ENCODE data around the gene LRRC39. TPM values are rescaled to one million over a fixed set of nuclear protein-coding genes. Genes with fewer than 3 reads are reported as not detected.

Gene LRRC39
- polyA plus RNA-seq, 3 donors: 0.39 to 1.6 TPM; not detected in 1

- H3K4me3 Mint-ChIP-seq: no peak overlapping the region
- no peak overlapping the region for H3K4me2 ChIP-seq (replicated peaks; ENCODE audit: extremely low read depth, low read length, poor library complexity, severe bottlenecking)
- no peaks in the 10 kb centered on the region for H3K4me1 Mint-ChIP-seq
- no peak overlapping the region for H2AFZ ChIP-seq (ENCODE audit: insufficient read depth, low read depth, low read length, poor library complexity, severe bottlenecking)
- no peaks in the 10 kb centered on the region for H3K9me3 Mint-ChIP-seq
- H3K9me3 ChIP-seq (replicated peaks in 1 of 2; ENCODE audit: control insufficient read depth in 1 of 2, insufficient read depth in 1 of 2, low read length in 2 of 2): no peaks in the 10 kb centered on the region
- no peak overlapping the region for H3K27ac ChIP-seq (ENCODE audit: low read depth in 1 of 2, low read length in 2 of 2)
- TF ChIP-seq, protein P1, sequence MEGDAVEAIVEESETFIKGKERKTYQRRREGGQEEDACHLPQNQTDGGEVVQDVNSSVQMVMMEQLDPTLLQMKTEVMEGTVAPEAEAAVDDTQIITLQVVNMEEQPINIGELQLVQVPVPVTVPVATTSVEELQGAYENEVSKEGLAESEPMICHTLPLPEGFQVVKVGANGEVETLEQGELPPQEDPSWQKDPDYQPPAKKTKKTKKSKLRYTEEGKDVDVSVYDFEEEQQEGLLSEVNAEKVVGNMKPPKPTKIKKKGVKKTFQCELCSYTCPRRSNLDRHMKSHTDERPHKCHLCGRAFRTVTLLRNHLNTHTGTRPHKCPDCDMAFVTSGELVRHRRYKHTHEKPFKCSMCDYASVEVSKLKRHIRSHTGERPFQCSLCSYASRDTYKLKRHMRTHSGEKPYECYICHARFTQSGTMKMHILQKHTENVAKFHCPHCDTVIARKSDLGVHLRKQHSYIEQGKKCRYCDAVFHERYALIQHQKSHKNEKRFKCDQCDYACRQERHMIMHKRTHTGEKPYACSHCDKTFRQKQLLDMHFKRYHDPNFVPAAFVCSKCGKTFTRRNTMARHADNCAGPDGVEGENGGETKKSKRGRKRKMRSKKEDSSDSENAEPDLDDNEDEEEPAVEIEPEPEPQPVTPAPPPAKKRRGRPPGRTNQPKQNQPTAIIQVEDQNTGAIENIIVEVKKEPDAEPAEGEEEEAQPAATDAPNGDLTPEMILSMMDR (IDR thresholded peaks at IDR 0.05): no peak
- H3K36me3 Mint-ChIP-seq: peaks cover 24 to 38% of the 10 kb centered on the region in 2 donors
- peak overlapping the region in 3 of 7 donors; percentile 3 to 53 (median 47) for H3K27ac Mint-ChIP-seq
- WGBS (ENCODE audit: insufficient coverage): no CpG with 5 or more reads among the region's 4 CpGs
- H3K79me2 ChIP-seq (ENCODE audit: insufficient read depth, low read length): no peaks in the 10 kb centered on the region
- H3K36me3 ChIP-seq (replicated peaks in 1 of 2; ENCODE audit: control insufficient read depth in 1 of 2, insufficient read depth in 2 of 2, low read length in 2 of 2): peaks cover 11 to 21% of the 10 kb centered on the region in 2 donors
- no peak overlapping the region for H3K9ac ChIP-seq (ENCODE audit: insufficient read depth, low read length, poor library complexity, severe bottlenecking)
- H3K4me1 ChIP-seq (ENCODE audit: control insufficient read depth in 1 of 2, insufficient read depth in 2 of 2, low read length in 2 of 2): no peaks in the 10 kb centered on the region
- H3K4me3 ChIP-seq (replicated peaks in 1 of 3; ENCODE audit: low read depth in 2 of 3, low read length in 3 of 3): no peak overlapping the region
- H3K27me3 ChIP-seq (ENCODE audit: control insufficient read depth in 2 of 2, insufficient read depth in 2 of 2, low read length in 2 of 2): no peaks in the 10 kb centered on the region
- no peaks in the 10 kb centered on the region for H3K27me3 Mint-ChIP-seq (ENCODE audit: low read depth in 3 of 3)
- intact Hi-C loops (cut with micrococcal nuclease): no loop called here
- no peak for DNase-seq
- H4K20me1 ChIP-seq (ENCODE audit: insufficient read depth, low read length): no peaks in the 10 kb centered on the region
Measured at GRCh38 chr1:100115524-100115923, 62.5 kb downstream of the LRRC39 start.

- Histone ChIP-seq H3K79me2 (ENCODE audit: insufficient read depth, low read length) (no peaks in the 10 kb centered on the region), H3K4me3 (replicated peaks in 1 of 3; ENCODE audit: low read depth in 2 of 3, low read length in 3 of 3) (no peak overlapping the region), H2AFZ (ENCODE audit: insufficient read depth, low read depth, low read length, poor library complexity, severe bottlenecking) (no peak overlapping the region), H3K36me3 (replicated peaks in 1 of 2; ENCODE audit: control insufficient read depth in 1 of 2, insufficient read depth in 2 of 2, low read length in 2 of 2) (peaks cover 27 to 53% of the 10 kb centered on the region in 2 donors), H3K4me2 (replicated peaks; ENCODE audit: extremely low read depth, low read length, poor library complexity, severe bottlenecking) (no peak overlapping the region), H3K27ac (ENCODE audit: low read depth in 1 of 2, low read length in 2 of 2) (no peak overlapping the region), H3K27me3 (ENCODE audit: control insufficient read depth in 2 of 2, insufficient read depth in 2 of 2, low read length in 2 of 2) (no peaks in the 10 kb centered on the region), H3K9me3 (replicated peaks in 1 of 2; ENCODE audit: control insufficient read depth in 1 of 2, insufficient read depth in 1 of 2, low read length in 2 of 2) (no peaks in the 10 kb centered on the region), H4K20me1 (ENCODE audit: insufficient read depth, low read length) (no peaks in the 10 kb centered on the region), H3K4me1 (ENCODE audit: control insufficient read depth in 1 of 2, insufficient read depth in 2 of 2, low read length in 2 of 2) (no peaks in the 10 kb centered on the region), H3K9ac (ENCODE audit: insufficient read depth, low read length, poor library complexity, severe bottlenecking) (no peak overlapping the region)
- no peaks in the 10 kb centered on the region for H3K4me1 Mint-ChIP-seq
- no peak for DNase-seq
- TF ChIP-seq, protein P1 (IDR thresholded peaks at IDR 0.05): no peak
- no peaks in the 10 kb centered on the region for H3K9me3 Mint-ChIP-seq
- H3K27ac Mint-ChIP-seq: no peak overlapping the region
- H3K36me3 Mint-ChIP-seq: peaks cover 33 to 40% of the 10 kb centered on the region in 2 donors
- H3K4me3 Mint-ChIP-seq: no peak overlapping the region
- intact Hi-C loops (cut with micrococcal nuclease): no loop called here
- no peaks in the 10 kb centered on the region for H3K27me3 Mint-ChIP-seq (ENCODE audit: low read depth in 3 of 3)
Measured at GRCh38 chr1:100109554-100110066, 68.4 kb downstream of the LRRC39 start.

Data from CD14-positive monocyte (primary cell).